HepG2 (cell line): ENCODE measurements around the gene NPNT. TPM values are rescaled to one million over a fixed set of nuclear protein-coding genes. Genes with fewer than 3 reads are reported as not detected.

Experiments
- ATAC-seq: fragments of 200-7000 bp; cut with Tn5 transposase; 3 replicates; pipeline ENCODE4 v1.9.1; 2020; ENCODE audit warnings: mild to moderate bottlenecking, moderate library complexity
- BruUV-seq: library from RNA; stranded (reverse); fragments of 400-500 nt; replicated peaks from 2 replicates; lab custom pipeline; 2021; lab: Mats Ljungman, UMichigan
- CTCF ChIA-PET: fragments of 300-600 bp; formaldehyde crosslinking; extraction: SDS; loops from one replicate; lab custom pipeline; 2021; ENCODE audit warnings: low total read pairs, inconsistent platforms, low intra/inter-chr PET ratio; lab: Yijun Ruan, JAX
- POLR2A ChIA-PET: fragments of 350-600 bp; sonication (Branson Sonifier 250); formaldehyde crosslinking; loops from one replicate; lab custom pipeline; 2020; ENCODE audit warnings: antibody characterized with exemption, inconsistent platforms; lab: Yijun Ruan, JAX
- DNase-seq: peaks from one replicate; pipeline ENCODE4 v3.0.0-alpha.2; 2015; ENCODE audit warnings: low spot score
- FAIRE-seq: peaks from 3 replicates; lab custom pipeline; 2011; peaks lifted over from hg19 to GRCh38; lab: Jason Lieb, UNC
- H2AFZ ChIP-seq: one replicate; pipeline ENCODE4 v1.6.1; 2011; ENCODE audit warnings: low read length, inconsistent platforms
- H3K27ac ChIP-seq: fragments of 300-600 bp; 3 replicates; pipeline ENCODE4 v1.8.0; 2011; ENCODE audit warnings: mixed run types, mild to moderate bottlenecking, mixed read lengths, low read length, inconsistent platforms; ENCODE audit not compliant: insufficient read depth; ENCODE audit errors: extremely low read length
- H3K27me3 ChIP-seq, 2 experiments: fragments of 200-600 bp in 1 of 2; 2 replicates in 1 of 2; 3 replicates in 1 of 2; pipeline versions ENCODE4 v1.6.0 to v1.8.0; 2011; ENCODE audit warnings: low read length in 2 of 2, mild to moderate bottlenecking in 2 of 2, moderate library complexity in 2 of 2, inconsistent platforms in 1 of 2; ENCODE audit not compliant: insufficient read depth in 2 of 2, control insufficient read depth in 1 of 2
- H3K36me3 ChIP-seq, 2 experiments: fragments of 200-600 bp in 1 of 2; replicated peaks in 1 of 2; 2 replicates in 1 of 2; 3 replicates in 1 of 2; pipeline versions ENCODE4 v1.5.1 to v1.8.0; 2011; ENCODE audit warnings: low read length in 2 of 2, inconsistent platforms in 1 of 2; ENCODE audit not compliant: insufficient read depth in 2 of 2, control insufficient read depth in 1 of 2
- H3K4me1 ChIP-seq: 2 replicates; pipeline ENCODE4 v1.5.1; 2012; ENCODE audit warnings: low read length, inconsistent platforms; ENCODE audit not compliant: insufficient read depth
- H3K4me2 ChIP-seq: 2 replicates; pipeline ENCODE4 v1.6.0; 2011; ENCODE audit warnings: low read depth, low read length, inconsistent platforms
- H3K4me3 ChIP-seq, 3 experiments: fragments of 200-600 bp in 1 of 3; sonication (generic), shearing (Covaris generic) in 1 of 3; replicated peaks in 1 of 3; 2 replicates each; pipeline ENCODE4 v1.5.1; 2011 to 2016; ENCODE audit warnings: low read length in 3 of 3, inconsistent platforms in 2 of 3, low read depth in 2 of 3, mild to moderate bottlenecking in 2 of 3, control low read depth in 1 of 3, mixed read lengths in 1 of 3; ENCODE audit not compliant: insufficient read depth in 1 of 3
- H3K79me2 ChIP-seq: one replicate; pipeline ENCODE4 v1.6.1; 2011; ENCODE audit warnings: low read length, inconsistent platforms; ENCODE audit not compliant: insufficient read depth
- H3K9ac ChIP-seq: 2 replicates; pipeline ENCODE4 v1.6.0; 2011; ENCODE audit warnings: mild to moderate bottlenecking, low read depth, low read length, inconsistent platforms; ENCODE audit not compliant: insufficient read depth
- H3K9me3 ChIP-seq: 2 replicates; pipeline ENCODE4 v1.5.1; 2012; ENCODE audit warnings: mild to moderate bottlenecking, low read length
- H4K20me1 ChIP-seq: 2 replicates; pipeline ENCODE4 v1.6.0; 2011; ENCODE audit warnings: inconsistent platforms, mild to moderate bottlenecking, low read length, moderate library complexity; ENCODE audit not compliant: insufficient read depth
- ATF7 ChIP-seq, 2 experiments: fragments of 450-650 bp in 1 of 2; sonication (generic) in 1 of 2; formaldehyde crosslinking in 1 of 2; IDR thresholded peaks; 2 replicates each; pipeline versions ENCODE4 v1.4.0 to v1.6.1; 2016 to 2020; ENCODE audit warnings: antibody characterized with exemption in 1 of 2, mild to moderate bottlenecking in 1 of 2, missing genetic modification reagents in 1 of 2
- CEBPB ChIP-seq: IDR thresholded peaks from 2 replicates; pipeline ENCODE4 v1.6.1; 2011; ENCODE audit warnings: low read depth, low read length, improper control_type of control experiment, borderline replicate concordance
- EHMT2 ChIP-seq: fragments of 200-600 bp; sonication (generic); IDR thresholded peaks from 2 replicates; pipeline ENCODE4 v1.7.0; 2017; ENCODE audit warnings: antibody characterized with exemption, low read depth, low read length, borderline replicate concordance
- EZH2 ChIP-seq: conservative IDR thresholded peaks from 2 replicates; pipeline ENCODE4 v1.6.1; 2012; ENCODE audit warnings: mild to moderate bottlenecking, low read depth, low read length, moderate library complexity
- MXD4 ChIP-seq: IDR thresholded peaks from 2 replicates; pipeline ENCODE4 v1.6.1; 2016; ENCODE audit warnings: mild to moderate bottlenecking, missing biosample characterization, missing genetic modification reagents
- NFKB2 ChIP-seq: sonication (generic); formaldehyde crosslinking; IDR thresholded peaks from 2 replicates; pipeline ENCODE4 v1.4.0; 2020; ENCODE audit warnings: missing genetic modification reagents, borderline replicate concordance
- NR1H2 ChIP-seq: sonication (generic); formaldehyde crosslinking; IDR thresholded peaks from 2 replicates; pipeline ENCODE4 v1.8.1; 2022; ENCODE audit warnings: low read depth, missing genetic modification reagents, borderline replicate concordance
- PTBP1 ChIP-seq: fragments of 200-400 bp; formaldehyde crosslinking; IDR thresholded peaks from 2 replicates; pipeline ENCODE4 v1.6.1; 2018; ENCODE audit warnings: low read length, low read depth; ENCODE audit not compliant: poor library complexity, severe bottlenecking
- SUZ12 ChIP-seq: fragments of 150-350 bp; IDR thresholded peaks from 2 replicates; pipeline ENCODE4 v1.6.1; 2014; ENCODE audit warnings: low read depth, low read length
- WIZ ChIP-seq: sonication (generic); formaldehyde crosslinking; IDR thresholded peaks from 2 replicates; pipeline ENCODE4 v1.5.1; 2020; ENCODE audit warnings: mild to moderate bottlenecking, missing genetic modification reagents
- ZFAT ChIP-seq: sonication (generic); formaldehyde crosslinking; conservative IDR thresholded peaks from 2 replicates; pipeline ENCODE4 v1.8.1; 2023; ENCODE audit warnings: missing genetic modification reagents, inconsistent platforms
- ZNF121 ChIP-seq: sonication (generic); formaldehyde crosslinking; IDR thresholded peaks from 2 replicates; pipeline ENCODE4 v1.5.0; 2020; ENCODE audit warnings: mild to moderate bottlenecking, missing genetic modification reagents
- ZNF24 ChIP-seq: fragments of 450-650 bp; IDR thresholded peaks from 2 replicates; pipeline ENCODE4 v1.6.1; 2017; ENCODE audit warnings: antibody characterized with exemption, mild to moderate bottlenecking
- WGBS: methylation state at CpG from one replicate; pipeline ENCODE4 v1.1.6; 2017; ENCODE audit warnings: low lambda C conversion rate; 5-methylcytosine and 5-hydroxymethylcytosine counted together
- in situ Hi-C: cut with HindIII; loops from 2 replicates; pipeline ENCODE4 v1.10.0; 2017; ENCODE audit warnings: low pct_unique_long_range_greater_than_20kb; ENCODE audit not compliant: extremely low pct_ligation_motif_present
- intact Hi-C: fragments of 100-400 bp; cut with micrococcal nuclease; formaldehyde crosslinking; loops from one replicate; pipeline ENCODE4 v1.10.0; 2022; ENCODE audit not compliant: unreplicated experiment
- polyA plus RNA-seq, 8 experiments: library from polyadenylated mRNA; depleted of rRNA in 3 of 8; stranded (reverse) in 7 of 8; unstranded in 1 of 8; fragments of >200 nt; fragmentation: Illumina TruSeq in 4 of 8; extraction: Trizol in 4 of 8; gene quantifications; 2 replicates each; pipeline versions ENCODE4 v1.2.1 to v1.2.3, GENCODE V29; 2011 to 2016; ENCODE audit warnings: low read depth in 4 of 8, missing spikeins in 1 of 8, mixed read lengths in 1 of 8; ENCODE audit not compliant: insufficient read depth in 1 of 8
- total RNA-seq, 5 experiments: library from RNA; depleted of rRNA; stranded (reverse); fragments of >200 nt; fragmentation: Illumina TruSeq; extraction: Trizol; gene quantifications; 2 replicates each; pipeline ENCODE4 v1.2.3, GENCODE V29; 2016; ENCODE audit warnings: low read depth in 1 of 5
- TF ChIP-seq, protein P1 (sequence below): sonication (generic); formaldehyde crosslinking; IDR thresholded peaks from 2 replicates; pipeline ENCODE4 v1.4.0; 2020; ENCODE audit warnings: low read depth, missing genetic modification reagents
- TF ChIP-seq, protein P2 (sequence below): IDR thresholded peaks from 2 replicates; pipeline ENCODE4 v1.6.1; 2016; ENCODE audit warnings: control low read depth
- TF ChIP-seq, protein P3 (sequence below): sonication (generic); formaldehyde crosslinking; IDR thresholded peaks from 2 replicates; pipeline ENCODE4 v1.5.0; 2020; ENCODE audit warnings: missing genetic modification reagents
- TF ChIP-seq, protein P4 (sequence below): sonication (generic); formaldehyde crosslinking; IDR thresholded peaks from 2 replicates; pipeline ENCODE4 v1.5.0; 2020; ENCODE audit warnings: missing genetic modification reagents, mild to moderate bottlenecking, borderline replicate concordance

NPNT gene
- total and polyA plus RNA-seq, 2 of the 13 experiments (the other 11 are each of a cell fraction or from before 2014, with no cell fraction given): 1.1 to 19.1 TPM

DNA sequence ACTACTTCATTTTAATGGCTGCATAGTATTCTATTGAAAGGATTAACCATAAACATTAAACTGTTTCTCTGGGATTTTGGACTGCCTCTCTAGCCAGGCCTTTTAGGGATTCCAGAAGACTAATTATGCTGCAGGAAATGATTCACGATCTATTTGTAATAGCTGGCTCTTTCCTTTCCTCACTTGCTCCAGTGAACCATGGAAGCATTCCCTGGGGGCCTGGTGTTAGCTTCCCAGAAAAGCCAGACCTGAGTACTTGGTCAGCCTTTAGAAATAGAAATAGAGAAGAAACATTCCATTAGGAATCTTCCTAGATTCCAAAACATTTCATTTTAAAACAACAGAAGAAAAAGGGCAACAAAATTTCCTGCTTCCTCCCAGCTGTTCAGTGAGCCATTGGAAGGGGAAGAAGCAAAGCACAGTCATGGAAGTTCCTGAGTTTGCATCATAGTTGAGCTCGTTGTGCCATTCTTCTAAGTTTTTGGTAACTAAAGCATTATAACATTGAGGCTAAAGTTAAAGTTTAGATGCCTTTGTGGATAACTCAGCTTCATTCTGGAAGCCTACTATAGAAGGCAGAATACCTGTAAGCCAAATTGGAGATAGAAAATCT lies 83.5 kb downstream of the NPNT start:
- intact Hi-C loops (no loop called here), in situ Hi-C loops (no loop called here)
- H3K27ac ChIP-seq: no peak overlapping the region
- ATAC-seq (no peak), FAIRE-seq (no peak), DNase-seq (no peak)
- 50% methylated on average over 2 of the region's 2 CpGs for WGBS
- POLR2A ChIA-PET: no interaction called here
- no peaks in the 10 kb centered on the region for H4K20me1 ChIP-seq
- CTCF ChIA-PET: no interaction called here
- no peaks in the 10 kb centered on the region for H3K36me3 ChIP-seq
- no peak overlapping the region for H3K9ac ChIP-seq
- no peak overlapping the region for H3K4me2 ChIP-seq
- no peaks in the 10 kb centered on the region for H3K79me2 ChIP-seq
- H2AFZ ChIP-seq: no peak overlapping the region
- no TSS peak for BruUV-seq
- H3K27me3 ChIP-seq: no peaks in the 10 kb centered on the region
- no peaks in the 10 kb centered on the region for H3K4me1 ChIP-seq
- H3K4me3 ChIP-seq: no peak overlapping the region
- H3K9me3 ChIP-seq: no peaks in the 10 kb centered on the region
- TF ChIP-seq ZFAT (CRISPR knock-in tag): no peak
- TF ChIP-seq, protein P1, sequence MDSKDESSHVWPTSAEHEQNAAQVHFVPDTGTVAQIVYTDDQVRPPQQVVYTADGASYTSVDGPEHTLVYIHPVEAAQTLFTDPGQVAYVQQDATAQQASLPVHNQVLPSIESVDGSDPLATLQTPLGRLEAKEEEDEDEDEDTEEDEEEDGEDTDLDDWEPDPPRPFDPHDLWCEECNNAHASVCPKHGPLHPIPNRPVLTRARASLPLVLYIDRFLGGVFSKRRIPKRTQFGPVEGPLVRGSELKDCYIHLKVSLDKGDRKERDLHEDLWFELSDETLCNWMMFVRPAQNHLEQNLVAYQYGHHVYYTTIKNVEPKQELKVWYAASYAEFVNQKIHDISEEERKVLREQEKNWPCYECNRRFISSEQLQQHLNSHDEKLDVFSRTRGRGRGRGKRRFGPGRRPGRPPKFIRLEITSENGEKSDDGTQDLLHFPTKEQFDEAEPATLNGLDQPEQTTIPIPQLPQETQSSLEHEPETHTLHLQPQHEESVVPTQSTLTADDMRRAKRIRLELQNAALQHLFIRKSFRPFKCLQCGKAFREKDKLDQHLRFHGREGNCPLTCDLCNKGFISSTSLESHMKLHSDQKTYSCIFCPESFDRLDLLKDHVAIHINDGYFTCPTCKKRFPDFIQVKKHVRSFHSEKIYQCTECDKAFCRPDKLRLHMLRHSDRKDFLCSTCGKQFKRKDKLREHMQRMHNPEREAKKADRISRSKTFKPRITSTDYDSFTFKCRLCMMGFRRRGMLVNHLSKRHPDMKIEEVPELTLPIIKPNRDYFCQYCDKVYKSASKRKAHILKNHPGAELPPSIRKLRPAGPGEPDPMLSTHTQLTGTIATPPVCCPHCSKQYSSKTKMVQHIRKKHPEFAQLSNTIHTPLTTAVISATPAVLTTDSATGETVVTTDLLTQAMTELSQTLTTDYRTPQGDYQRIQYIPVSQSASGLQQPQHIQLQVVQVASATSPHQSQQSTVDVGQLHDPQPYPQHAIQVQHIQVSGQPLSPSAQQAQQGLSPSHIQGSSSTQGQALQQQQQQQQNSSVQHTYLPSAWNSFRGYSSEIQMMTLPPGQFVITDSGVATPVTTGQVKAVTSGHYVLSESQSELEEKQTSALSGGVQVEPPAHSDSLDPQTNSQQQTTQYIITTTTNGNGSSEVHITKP (CRISPR knock-in tag): no peak
- TF ChIP-seq SUZ12: no peak
- TF ChIP-seq, protein P2, sequence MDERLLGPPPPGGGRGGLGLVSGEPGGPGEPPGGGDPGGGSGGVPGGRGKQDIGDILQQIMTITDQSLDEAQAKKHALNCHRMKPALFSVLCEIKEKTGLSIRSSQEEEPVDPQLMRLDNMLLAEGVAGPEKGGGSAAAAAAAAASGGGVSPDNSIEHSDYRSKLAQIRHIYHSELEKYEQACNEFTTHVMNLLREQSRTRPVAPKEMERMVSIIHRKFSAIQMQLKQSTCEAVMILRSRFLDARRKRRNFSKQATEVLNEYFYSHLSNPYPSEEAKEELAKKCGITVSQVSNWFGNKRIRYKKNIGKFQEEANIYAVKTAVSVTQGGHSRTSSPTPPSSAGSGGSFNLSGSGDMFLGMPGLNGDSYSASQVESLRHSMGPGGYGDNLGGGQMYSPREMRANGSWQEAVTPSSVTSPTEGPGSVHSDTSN: no peak
- no peak for TF ChIP-seq ZNF121 (CRISPR knock-in tag)
- TF ChIP-seq, protein P3, sequence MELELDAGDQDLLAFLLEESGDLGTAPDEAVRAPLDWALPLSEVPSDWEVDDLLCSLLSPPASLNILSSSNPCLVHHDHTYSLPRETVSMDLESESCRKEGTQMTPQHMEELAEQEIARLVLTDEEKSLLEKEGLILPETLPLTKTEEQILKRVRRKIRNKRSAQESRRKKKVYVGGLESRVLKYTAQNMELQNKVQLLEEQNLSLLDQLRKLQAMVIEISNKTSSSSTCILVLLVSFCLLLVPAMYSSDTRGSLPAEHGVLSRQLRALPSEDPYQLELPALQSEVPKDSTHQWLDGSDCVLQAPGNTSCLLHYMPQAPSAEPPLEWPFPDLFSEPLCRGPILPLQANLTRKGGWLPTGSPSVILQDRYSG (CRISPR knock-in tag): no peak
- TF ChIP-seq MXD4 (CRISPR knock-in tag): no peak
- TF ChIP-seq PTBP1: no peak
- TF ChIP-seq, protein P4, sequence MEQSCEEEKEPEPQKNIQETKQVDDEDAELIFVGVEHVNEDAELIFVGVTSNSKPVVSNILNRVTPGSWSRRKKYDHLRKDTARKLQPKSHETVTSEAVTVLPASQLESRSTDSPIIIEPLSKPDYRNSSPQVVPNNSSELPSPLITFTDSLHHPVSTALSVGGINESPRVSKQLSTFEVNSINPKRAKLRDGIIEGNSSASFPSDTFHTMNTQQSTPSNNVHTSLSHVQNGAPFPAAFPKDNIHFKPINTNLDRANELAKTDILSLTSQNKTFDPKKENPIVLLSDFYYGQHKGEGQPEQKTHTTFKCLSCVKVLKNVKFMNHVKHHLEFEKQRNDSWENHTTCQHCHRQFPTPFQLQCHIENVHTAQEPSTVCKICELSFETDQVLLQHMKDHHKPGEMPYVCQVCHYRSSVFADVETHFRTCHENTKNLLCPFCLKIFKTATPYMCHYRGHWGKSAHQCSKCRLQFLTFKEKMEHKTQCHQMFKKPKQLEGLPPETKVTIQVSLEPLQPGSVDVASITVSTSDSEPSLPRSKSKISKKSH (CRISPR knock-in tag): no peak
- TF ChIP-seq WIZ (CRISPR knock-in tag): no peak
- no peak for TF ChIP-seq NR1H2 (CRISPR knock-in tag)
- TF ChIP-seq ZNF24: no peak
- no peak for TF ChIP-seq ATF7 (IDR thresholded peaks at IDR 0.05)
- TF ChIP-seq ATF7 (CRISPR knock-in tag; IDR thresholded peaks at IDR 0.05): no peak
- no peak for TF ChIP-seq NFKB2 (CRISPR knock-in tag)
- TF ChIP-seq EZH2: no peak
- TF ChIP-seq CEBPB: no peak
- no peak for TF ChIP-seq EHMT2
